Right lobe of liver (tissue), 6 donors: ENCODE results near the gene PCSK6. TPM values are rescaled to one million over a fixed set of nuclear protein-coding genes. Genes with fewer than 3 reads are reported as not detected.
"Not testable (repeated sequence)": the region's sequence is repeated elsewhere in the genome, so short reads cannot be mapped to it uniquely, and the experiment has no call there.

Experiments used
- ATAC-seq, 4 donors: fragments of 200-7000 bp; cut with Tn5 transposase; one replicate each; pipeline ENCODE4 v1.9.1; 2020; ENCODE audit warnings: mild to moderate bottlenecking in 4 of 4, moderate library complexity in 4 of 4
- DNase-seq, 3 donors: peaks; one replicate each; pipeline ENCODE4 v3.0.0-alpha.2; 2020
- H3K27ac ChIP-seq, 3 donors: fragments of 200-600 bp; one replicate each; pipeline ENCODE4 v1.8.0; 2022
- H3K27me3 ChIP-seq, 2 donors: fragments of 200-600 bp; one replicate each; pipeline ENCODE4 v1.8.0; 2022
- H3K36me3 ChIP-seq, 4 donors: fragments of 200-600 bp; sonication (generic) in 1 of 4; one replicate each; pipeline versions ENCODE4 v1.5.1 to v1.8.0; 2017 to 2022; ENCODE audit warnings: control low read depth in 1 of 4
- H3K4me1 ChIP-seq, 4 donors: fragments of 200-600 bp; sonication (generic) in 1 of 4; one replicate each; pipeline versions ENCODE4 v1.5.1 to v1.8.0; 2017 to 2022; ENCODE audit warnings: control low read depth in 1 of 4
- H3K4me3 ChIP-seq, 3 donors: fragments of 200-600 bp; one replicate each; pipeline ENCODE4 v1.8.0; 2022
- H3K9me3 ChIP-seq, 4 donors: fragments of 200-600 bp; sonication (generic) in 1 of 4; one replicate each; pipeline versions ENCODE4 v1.5.1 to v1.8.0; 2017 to 2022; ENCODE audit warnings: control low read depth in 1 of 4
- CTCF ChIP-seq, 4 donors: fragments of 200-600 bp in 3 of 4; fragments of 450-650 bp in 1 of 4; IDR thresholded peaks; one replicate each; pipeline versions ENCODE4 v1.5.1 to v1.8.0; 2016 to 2022; ENCODE audit warnings: antibody characterized with exemption in 4 of 4, mild to moderate bottlenecking in 2 of 4
- POLR2A ChIP-seq: fragments of 450-650 bp; IDR thresholded peaks from one replicate; pipeline ENCODE4 v1.6.1; 2017; ENCODE audit warnings: antibody characterized with exemption, mild to moderate bottlenecking
- WGBS: methylation state at CpG from one replicate; pipeline ENCODE4 v1.1.6; 2018; ENCODE audit warnings: low coverage, low lambda C conversion rate; ENCODE audit not compliant: insufficient coverage; ENCODE audit errors: missing lambda C conversion rate; 5-methylcytosine and 5-hydroxymethylcytosine counted together
- intact Hi-C, 2 donors: fragments of 100-400 bp; cut with DNase I; formaldehyde crosslinking; loops; one replicate each; pipeline versions ENCODE4 v1.11.2 to v1.14.1; 2022
- total RNA-seq, 6 experiments: library from RNA; depleted of rRNA in 2 of 6; stranded (reverse); fragments of >200 nt in 2 of 6; fragmentation: NEBNext Ultra II Directional in 3 of 6; extraction: Animal tissue kit (Norgen Biotek cat#: 25700) in 3 of 6; gene quantifications; one replicate each; pipeline versions ENCODE4 v1.1.0 to v1.2.4, GENCODE V29; 2016 to 2023
- donor health status: DM: no; HTN: yes; CAD: no.
- donor health status: DM: no; HTN: no; CAD: no.
- donor health status: DM: no; HTN: no; CAD: no.
- donor health status: DM: no; HTN: yes; CAD: no.
- donor health status: DM: no; HTN: yes; CAD: no.

Gene PCSK6
- total RNA-seq, 6 experiments from 2014 or later, result 165 to 218 (median 207) TPM

GRCh38 chr15:101293122-101293521 is 196.4 kb downstream of the PCSK6 start:
- WGBS, result 77% methylated on average over 7 of the region's 10 CpGs
- no peak for DNase-seq
- intact Hi-C loops, result no loop called here

GRCh38 chr15:101288905-101289513 is 200.5 kb downstream of the PCSK6 start:
- H3K4me3 ChIP-seq, result no peak overlapping the region
- no peaks in the 10 kb centered on the region for H3K9me3 ChIP-seq
- peaks cover 0 to 11% (median 2%) of the 10 kb centered on the region in 4 donors for H3K4me1 ChIP-seq
- 48% methylated on average over 8 of the region's 8 CpGs for WGBS
- peaks cover 0 to 33% (median 15%) of the 10 kb centered on the region in 4 donors for H3K36me3 ChIP-seq
- TF ChIP-seq POLR2A (no peak), CTCF (IDR thresholded peaks at IDR 0.05) (peak; percentile 52 to 75 (median 68))
- no peak overlapping the region for H3K27ac ChIP-seq
- ATAC-seq, result peak; percentile 53 to 75 (median 66)
- intact Hi-C loops, result no loop called here
- H3K27me3 ChIP-seq, result no peaks in the 10 kb centered on the region
- DNase-seq, result no peak

More at GRCh38 chr15:101293122-101293521, 196.4 kb downstream of the PCSK6 start:
- TF ChIP-seq CTCF (IDR thresholded peaks at IDR 0.05) (no peak), POLR2A (no peak)
- Histone ChIP-seq H3K4me3 (no peak overlapping the region), H3K9me3 (no peaks in the 10 kb centered on the region), H3K27ac (no peak overlapping the region), H3K27me3 (no peaks in the 10 kb centered on the region), H3K36me3 (peaks cover 0 to 8% (median 0%) of the 10 kb centered on the region in 4 donors), H3K4me1 (peaks cover 0 to 11% (median 2%) of the 10 kb centered on the region in 4 donors)
- no peak for ATAC-seq

- peaks cover 0 to 47% (median 20%) of the 10 kb centered on the region in 4 donors for H3K36me3 ChIP-seq
- 95% methylated on average over 6 of the region's 6 CpGs for WGBS
- H3K27ac ChIP-seq, ATAC-seq, DNase-seq, intact Hi-C loops, H3K4me1 ChIP-seq, H3K27me3 ChIP-seq, H3K9me3 ChIP-seq, H3K4me3 ChIP-seq: not testable (repeated sequence)
Measured at GRCh38 chr15:101287342-101287741, 202.2 kb downstream of the PCSK6 start.

DNA sequence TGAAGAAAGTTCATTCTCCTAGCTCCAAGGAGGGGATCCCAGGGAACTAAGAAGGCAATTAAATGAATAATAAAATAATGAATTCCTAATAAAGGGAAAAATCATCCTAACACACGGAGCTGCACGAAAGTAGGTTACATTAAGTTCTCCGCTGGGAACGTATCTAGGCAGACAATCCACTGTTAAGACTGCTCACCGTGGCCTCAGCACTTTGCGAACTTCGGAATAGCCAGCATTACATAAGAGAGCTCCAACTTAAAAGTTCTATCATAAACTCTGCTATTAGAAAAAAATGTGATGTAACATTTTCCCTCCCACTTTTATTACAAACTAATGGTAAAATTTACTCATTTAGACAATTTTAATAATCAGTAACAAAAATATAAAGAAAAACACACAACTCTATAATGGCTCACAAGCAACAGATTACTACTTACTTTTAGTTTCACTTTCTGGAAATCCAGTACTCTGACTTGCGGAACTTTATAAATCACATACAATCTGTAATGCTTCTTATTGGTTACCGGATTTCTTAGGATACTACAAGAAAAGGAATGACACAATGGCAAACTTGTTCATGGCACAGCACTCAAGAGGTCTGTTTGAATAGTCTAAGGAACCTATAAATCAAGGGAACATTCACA is 202.9 kb downstream of the PCSK6 start:
- intact Hi-C loops, result no loop called here
- Histone ChIP-seq H3K36me3 (peaks cover 0 to 47% (median 20%) of the 10 kb centered on the region in 4 donors), H3K4me1 (no peaks in the 10 kb centered on the region), H3K4me3 (peak overlapping the region in 2 of 3 donors; percentile 38 to 41), H3K27ac (peak overlapping the region in 2 of 3 donors; percentile 54 to 60), H3K9me3 (no peaks in the 10 kb centered on the region), H3K27me3 (no peaks in the 10 kb centered on the region)
- TF ChIP-seq CTCF (IDR thresholded peaks at IDR 0.05) (no peak), POLR2A (no peak)
- 33% methylated on average over 9 of the region's 9 CpGs for WGBS
- no peak for DNase-seq
- peak; percentile 67 to 82 (median 72) for ATAC-seq

DNA sequence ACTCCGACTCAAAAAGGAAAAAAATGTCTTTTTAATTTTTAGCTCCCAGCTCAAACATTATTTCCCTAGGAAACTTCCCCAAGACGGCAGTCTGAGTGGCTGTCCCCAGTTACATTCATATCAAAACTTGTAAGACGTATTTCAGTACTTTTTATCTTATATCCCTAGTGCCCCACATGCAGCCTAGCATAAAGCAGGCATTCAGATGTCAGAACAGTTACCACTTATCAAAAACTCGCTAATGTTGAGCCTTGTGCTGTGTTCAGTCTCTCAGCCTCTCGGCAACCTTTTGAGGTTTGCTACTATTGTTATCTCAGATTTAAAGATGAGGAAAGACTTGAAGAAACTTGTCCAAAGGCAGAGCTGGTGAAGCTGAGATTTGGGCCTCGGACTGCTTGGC is 205.6 kb downstream of the PCSK6 start:
- H3K27ac ChIP-seq, result no peak overlapping the region
- 74% methylated on average over 6 of the region's 6 CpGs for whole genome bisulfite sequencing
- TF ChIP-seq CTCF (IDR thresholded peaks at IDR 0.05), result no peak
- no peak for TF ChIP-seq POLR2A
- no peak for ATAC-seq
- no peaks in the 10 kb centered on the region for H3K27me3 ChIP-seq
- intact Hi-C loops, result no loop called here
- no peak for DNase-seq
- peaks cover 0 to 52% (median 22%) of the 10 kb centered on the region in 4 donors for H3K36me3 ChIP-seq
- H3K4me3 ChIP-seq, result no peak overlapping the region
- H3K9me3 ChIP-seq, result no peaks in the 10 kb centered on the region
- peaks cover 0 to 20% (median 6%) of the 10 kb centered on the region in 4 donors for H3K4me1 ChIP-seq
